HG03039 (cell line): ENCODE measurements around the gene TMED1.
"Not testable (repeated sequence)": the region's sequence is repeated elsewhere in the genome, so short reads cannot be mapped to it uniquely, and the experiment has no call there.

Experiments
- ATAC-seq: cut with Tn5 transposase; IDR thresholded peaks from one replicate; pipeline ENCODE4 v1.9.1; 2021; ENCODE audit warnings: mild to moderate bottlenecking, moderate library complexity; ENCODE audit not compliant: unreplicated experiment

The TMED1 gene, protein sequence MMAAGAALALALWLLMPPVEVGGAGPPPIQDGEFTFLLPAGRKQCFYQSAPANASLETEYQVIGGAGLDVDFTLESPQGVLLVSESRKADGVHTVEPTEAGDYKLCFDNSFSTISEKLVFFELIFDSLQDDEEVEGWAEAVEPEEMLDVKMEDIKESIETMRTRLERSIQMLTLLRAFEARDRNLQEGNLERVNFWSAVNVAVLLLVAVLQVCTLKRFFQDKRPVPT

GRCh38 chr19:10835754-10836478, at the start of gene TMED1:
TSS of gene TMED1 (minus strand) at chr19:10836212. CDS start at chr19:10836191, 21 bp downstream.
- peak; percentile 60 for ATAC-seq

DNA sequence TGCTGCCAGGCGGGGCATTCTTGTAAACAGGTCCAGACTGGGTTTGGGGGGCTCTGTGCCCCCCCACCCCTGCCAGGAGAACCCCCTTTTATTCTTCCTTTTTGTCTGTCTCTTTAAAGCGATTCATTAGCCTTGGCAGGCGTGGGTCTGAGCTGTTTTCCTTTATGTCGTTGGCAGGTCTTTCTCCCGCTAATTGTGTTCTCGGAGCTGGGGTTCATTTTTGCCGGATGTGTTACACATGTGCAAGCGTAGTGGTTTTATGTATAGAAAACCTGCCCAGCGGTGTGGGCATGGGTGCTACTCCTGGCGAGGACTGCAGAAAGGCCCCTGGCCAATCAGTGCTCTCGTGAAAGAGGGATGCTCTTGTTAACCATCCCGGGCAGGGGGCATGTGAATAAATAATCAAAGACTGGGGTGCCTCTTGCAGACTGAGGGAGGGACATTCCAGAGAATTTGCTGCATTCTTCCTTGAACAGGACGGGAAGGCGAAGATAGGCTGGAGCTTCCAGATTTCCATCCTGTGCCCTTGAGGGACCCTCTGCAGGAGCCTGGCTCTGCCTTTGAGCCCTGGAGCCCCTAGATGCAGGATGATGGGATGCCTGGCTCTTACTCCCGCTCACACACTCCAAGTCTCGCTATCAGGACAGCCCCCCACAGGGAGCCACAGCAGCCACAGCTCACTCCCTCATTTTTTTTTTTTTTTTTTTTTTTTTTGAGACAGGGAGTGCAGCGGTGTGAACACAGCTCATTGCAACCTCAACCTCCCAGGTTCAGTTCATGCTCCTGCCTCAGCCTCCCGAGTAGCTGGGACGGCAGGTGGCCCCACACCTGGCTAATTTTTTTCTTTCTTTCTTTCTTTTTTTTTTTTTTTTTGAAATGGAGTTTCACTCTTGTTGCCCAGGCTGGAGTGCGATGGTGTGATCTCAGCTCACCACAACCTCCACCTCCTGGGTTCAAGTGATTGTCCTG, 49.5 kb upstream of the TMED1 start:
- no peak for ATAC-seq

DNA sequence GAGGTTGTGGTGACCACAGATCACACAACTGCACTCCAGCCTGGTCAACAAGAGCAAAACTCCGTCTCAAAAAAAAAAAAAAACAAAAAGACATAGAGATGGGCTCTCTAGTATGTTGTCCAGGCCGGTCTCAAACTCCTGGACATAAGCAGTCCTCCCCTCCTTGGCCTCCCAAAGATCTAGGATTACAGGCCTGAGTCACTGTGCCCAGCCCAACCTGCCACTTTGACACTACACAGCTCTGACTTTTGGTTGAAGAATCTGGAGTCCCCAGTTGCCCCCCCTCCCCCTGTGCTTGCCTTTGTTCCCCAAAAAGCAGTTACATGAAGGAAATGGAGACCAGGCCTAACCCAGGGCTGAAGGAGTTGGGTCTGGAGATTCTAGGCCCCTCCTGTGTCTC, 48.3 kb upstream of the TMED1 start:
- ATAC-seq: no peak

DNA sequence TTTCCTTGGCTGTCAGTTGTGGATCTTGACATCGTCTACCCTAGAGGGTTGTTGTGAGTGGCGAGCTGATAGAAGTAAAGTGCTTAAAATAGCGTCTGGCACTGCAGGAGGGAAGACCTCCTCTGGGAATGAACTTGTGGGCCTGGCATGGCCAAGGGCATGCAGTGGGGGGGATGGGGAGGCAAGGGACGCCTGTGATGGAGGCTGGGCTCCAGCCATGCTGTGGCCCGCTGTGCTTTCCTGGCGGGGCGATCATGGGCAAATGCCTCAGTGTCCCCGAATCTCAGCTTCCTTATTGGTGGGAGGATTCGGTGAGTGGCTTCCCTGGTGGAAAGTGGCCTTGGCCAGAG, 46.1 kb upstream of the TMED1 start:
- no peak for ATAC-seq

- ATAC-seq: no peak
Observed at GRCh38 chr19:10881403-10882107, 45.5 kb upstream of the TMED1 start.

- ATAC-seq: no peak
Observed at GRCh38 chr19:10878253-10878652, 42.2 kb upstream of the TMED1 start.

GRCh38 chr19:10877608-10878007, 41.6 kb upstream of the TMED1 start:
- ATAC-seq: not testable (repeated sequence)

DNA sequence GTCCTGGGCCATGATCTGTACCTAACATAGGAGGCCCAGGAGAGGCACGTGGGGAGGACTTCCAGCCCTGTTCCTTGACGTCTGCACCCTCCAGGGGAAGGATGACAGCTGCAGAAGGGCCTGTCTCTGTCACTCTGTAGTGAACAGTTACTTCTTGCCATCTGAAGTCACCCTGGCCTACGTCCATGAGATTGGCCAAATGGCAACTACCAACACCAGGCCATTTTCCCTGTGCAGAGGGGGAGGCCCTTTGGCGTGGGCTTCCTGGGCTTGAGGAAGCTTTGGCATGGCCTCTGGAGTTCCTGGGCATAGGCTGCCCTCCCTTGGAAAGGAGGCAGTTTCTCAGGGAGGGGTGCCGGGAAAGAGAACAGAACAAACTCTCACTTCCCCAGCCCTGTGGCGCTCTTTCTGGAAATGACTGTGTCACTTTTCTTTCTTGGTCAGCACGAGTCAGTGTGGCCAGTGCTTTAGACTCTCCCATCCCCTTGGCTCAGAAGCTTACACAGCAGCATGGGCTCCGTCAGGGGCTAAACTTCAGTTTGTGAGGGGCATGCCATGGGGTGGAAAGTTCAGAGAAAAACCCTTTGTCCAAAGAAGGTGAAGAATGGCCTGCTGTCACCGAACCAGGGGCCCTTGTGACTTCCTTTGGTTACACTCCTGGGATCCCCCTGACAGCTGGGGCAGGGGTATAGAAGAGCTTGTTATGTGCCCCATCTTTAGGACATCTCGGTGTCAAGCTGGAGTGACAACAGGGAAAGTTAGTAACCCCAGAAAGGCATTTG, 40.6 kb upstream of the TMED1 start:
- ATAC-seq: peak; percentile 45

- ATAC-seq: no peak
Observed at GRCh38 chr19:10874024-10874423, 38.0 kb upstream of the TMED1 start.

DNA sequence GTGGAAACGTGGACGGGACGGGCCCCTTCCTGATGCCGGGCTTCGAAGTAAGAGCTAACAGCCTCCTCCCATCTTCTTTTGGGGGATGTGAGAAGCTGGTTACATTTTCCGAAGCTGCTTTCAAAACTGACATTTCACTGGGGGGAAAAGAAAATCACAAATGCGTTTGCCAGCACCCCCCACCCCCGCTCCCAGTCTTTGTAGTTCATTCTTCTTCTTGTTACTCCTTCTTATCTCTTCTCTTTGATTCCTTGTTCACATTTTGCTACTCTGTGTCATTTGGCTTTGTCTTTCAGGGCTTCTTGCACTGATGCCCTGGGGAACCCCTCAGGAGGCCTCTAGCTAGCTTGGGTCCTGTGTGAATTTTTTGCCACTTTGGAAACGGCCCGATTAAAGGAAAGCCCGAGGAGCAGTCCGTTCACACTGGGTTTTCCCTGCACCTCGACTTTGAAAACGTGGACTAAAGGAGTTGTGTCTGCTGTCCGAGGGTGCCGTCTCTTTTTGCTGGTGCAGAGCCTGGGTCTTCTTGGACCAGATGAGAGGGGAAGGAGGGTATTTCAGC, 36.6 kb upstream of the TMED1 start:
- ATAC-seq: no peak

- peak; percentile 13 for ATAC-seq
Observed at GRCh38 chr19:10871711-10872545, 35.9 kb upstream of the TMED1 start.

GRCh38 chr19:10870955-10871603, 35.1 kb upstream of the TMED1 start, which contains the start of gene CARM1:
TSS of gene CARM1 (plus strand) at chr19:10871553. CDS start at chr19:10871703, 150 bp downstream.
- ATAC-seq: peak; percentile 57

DNA sequence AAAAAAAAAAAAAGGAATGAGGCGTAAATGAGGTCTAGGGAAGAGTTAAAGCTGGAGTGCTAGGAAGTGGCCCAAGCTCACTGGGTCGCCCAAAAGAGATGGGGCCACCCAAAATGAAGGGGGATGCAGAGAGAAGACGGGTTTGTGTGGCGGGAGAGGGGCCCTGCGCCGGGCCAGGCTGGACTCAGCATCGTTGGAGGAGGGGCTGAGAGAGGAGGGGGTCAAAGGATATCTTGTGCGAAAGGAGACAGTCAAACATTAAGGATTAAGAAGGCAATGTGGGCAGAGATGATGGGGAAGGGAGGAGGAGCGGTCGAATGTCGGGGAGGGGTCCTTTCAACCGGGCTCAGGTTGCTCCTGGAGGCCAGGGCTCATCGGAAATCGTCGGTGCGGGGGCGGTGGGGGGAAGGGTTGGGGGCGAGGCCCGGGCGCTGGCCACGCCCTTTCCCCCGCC, 34.5 kb upstream of the TMED1 start:
- ATAC-seq: no peak

GRCh38 chr19:10869872-10870311, 33.9 kb upstream of the TMED1 start:
- not testable (repeated sequence) for ATAC-seq

GRCh38 chr19:10868872-10869547, 33.0 kb upstream of the TMED1 start:
- ATAC-seq: no peak

DNA sequence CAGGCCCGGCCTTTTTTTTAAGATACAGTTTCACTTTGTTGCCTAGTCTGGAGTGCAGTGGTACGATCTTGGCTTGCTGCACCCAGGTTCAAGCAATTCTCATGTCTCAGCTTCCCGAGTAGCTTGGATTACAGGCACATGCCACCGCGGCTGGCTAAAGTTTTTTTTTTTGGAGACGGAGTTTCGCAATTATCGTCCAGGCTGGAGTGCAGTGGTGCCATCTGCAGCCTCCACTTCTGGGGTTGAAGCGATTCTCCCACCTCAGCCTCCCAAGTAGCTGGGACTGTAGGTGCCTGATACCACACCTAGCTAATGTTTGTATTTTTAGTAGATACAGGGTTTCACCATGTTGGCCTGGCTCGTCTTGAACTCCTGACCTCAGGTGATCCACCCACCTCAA, 30.5 kb upstream of the TMED1 start:
- ATAC-seq: no peak

- no peak for ATAC-seq
Observed at GRCh38 chr19:10864538-10864899, 28.5 kb upstream of the TMED1 start.
